ENCODE measurements around the gene ZNF415. TPM values are rescaled to one million over a fixed set of nuclear protein-coding genes. Genes with fewer than 3 reads are reported as not detected.
A peak's percentile ranks its signal among the peaks of the same experiment; 100 is the strongest.

Gene ZNF415
- total RNA-seq, 1 donor from 2014 or later = 1.3 TPM

GRCh38 chr19:53123400-53123799 lies 9.3 kb downstream of the ZNF415 start:
- H3K27ac ChIP-seq = no peak overlapping the region
- no peaks in the 10 kb centered on the region for H3K27me3 ChIP-seq
- intact Hi-C loops (cut with DNase I) = no loop called here
- H3K36me3 ChIP-seq = no peaks in the 10 kb centered on the region
- DNase-seq (ENCODE audit: low spot score in 2 of 2) = no peak
- H3K4me1 ChIP-seq = no peaks in the 10 kb centered on the region
- peaks cover 3 to 7% of the 10 kb centered on the region in 2 donors for H3K9me3 ChIP-seq
- TF ChIP-seq, protein P1, sequence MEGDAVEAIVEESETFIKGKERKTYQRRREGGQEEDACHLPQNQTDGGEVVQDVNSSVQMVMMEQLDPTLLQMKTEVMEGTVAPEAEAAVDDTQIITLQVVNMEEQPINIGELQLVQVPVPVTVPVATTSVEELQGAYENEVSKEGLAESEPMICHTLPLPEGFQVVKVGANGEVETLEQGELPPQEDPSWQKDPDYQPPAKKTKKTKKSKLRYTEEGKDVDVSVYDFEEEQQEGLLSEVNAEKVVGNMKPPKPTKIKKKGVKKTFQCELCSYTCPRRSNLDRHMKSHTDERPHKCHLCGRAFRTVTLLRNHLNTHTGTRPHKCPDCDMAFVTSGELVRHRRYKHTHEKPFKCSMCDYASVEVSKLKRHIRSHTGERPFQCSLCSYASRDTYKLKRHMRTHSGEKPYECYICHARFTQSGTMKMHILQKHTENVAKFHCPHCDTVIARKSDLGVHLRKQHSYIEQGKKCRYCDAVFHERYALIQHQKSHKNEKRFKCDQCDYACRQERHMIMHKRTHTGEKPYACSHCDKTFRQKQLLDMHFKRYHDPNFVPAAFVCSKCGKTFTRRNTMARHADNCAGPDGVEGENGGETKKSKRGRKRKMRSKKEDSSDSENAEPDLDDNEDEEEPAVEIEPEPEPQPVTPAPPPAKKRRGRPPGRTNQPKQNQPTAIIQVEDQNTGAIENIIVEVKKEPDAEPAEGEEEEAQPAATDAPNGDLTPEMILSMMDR (IDR thresholded peaks at IDR 0.05) = no peak
- no peak overlapping the region for H3K4me3 ChIP-seq

DNA sequence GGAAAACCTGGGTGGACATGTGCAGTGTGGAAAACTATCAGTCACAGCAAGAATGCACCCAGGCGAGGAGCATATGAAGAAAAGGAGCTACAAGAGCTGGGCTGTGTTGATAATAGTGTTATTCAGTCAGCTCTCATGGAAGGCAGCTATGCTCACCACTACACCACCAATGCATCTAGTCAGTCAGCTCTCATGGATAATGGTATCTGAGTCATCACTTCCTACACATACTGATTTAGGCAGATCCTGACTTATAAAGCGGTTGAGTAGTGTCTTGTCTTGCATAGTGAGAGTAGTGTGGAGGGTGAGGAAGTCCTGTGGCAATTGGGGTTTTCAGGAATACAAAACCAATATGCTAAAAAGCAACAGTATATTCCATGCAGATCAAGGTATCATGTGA lies 20.4 kb downstream of the ZNF415 start:
- Histone ChIP-seq H3K4me3 (no peak overlapping the region), H3K9me3 (peaks cover 10 to 35% of the 10 kb centered on the region in 2 donors), H3K36me3 (peaks cover 37 to 57% of the 10 kb centered on the region in 2 donors), H3K27ac (no peak overlapping the region), H3K27me3 (no peaks in the 10 kb centered on the region), H3K4me1 (no peaks in the 10 kb centered on the region)
- intact Hi-C loops (cut with DNase I) = no loop called here
- TF ChIP-seq, protein P1 (IDR thresholded peaks at IDR 0.05) = no peak
- no peak for DNase-seq (ENCODE audit: low spot score in 2 of 2)

DNA sequence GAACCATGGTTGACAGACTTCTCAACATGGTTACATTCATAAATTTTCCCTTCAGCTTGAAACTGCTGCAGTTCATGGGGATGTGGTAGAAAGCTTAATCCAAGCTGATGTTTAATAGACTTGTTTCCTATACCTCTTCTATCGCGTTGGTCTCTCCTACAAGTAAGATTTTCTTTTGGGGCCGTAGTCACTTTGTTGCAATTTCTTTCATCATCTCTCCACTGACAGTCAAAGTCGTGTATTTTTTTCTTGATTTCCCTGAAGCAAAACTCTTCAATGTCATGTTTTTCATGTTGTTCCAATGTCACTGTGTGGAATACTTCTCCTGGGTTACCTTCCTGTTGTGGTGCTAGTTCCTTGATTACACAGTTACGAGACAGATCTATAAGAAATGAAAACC lies 23.2 kb downstream of the ZNF415 start:
- TF ChIP-seq, protein P1 (IDR thresholded peaks at IDR 0.05) = no peak
- H3K36me3 ChIP-seq = peaks cover 20 to 33% of the 10 kb centered on the region in 2 donors
- intact Hi-C loops (cut with DNase I) = loop anchor here (10.0 kb wide), 1 partner anchor 1085 kb away; the partner anchor contains the start of gene ZNF614

GRCh38 chr19:53103234-53104203 lies 29.2 kb downstream of the ZNF415 start, which contains the start of gene ZNF160:
TSS of gene ZNF160 (minus strand) at chr19:53103422. CDS start at chr19:53086276, 17,146 bp downstream.
- H3K27me3 ChIP-seq = no peaks in the 10 kb centered on the region
- peaks cover 4 to 6% of the 10 kb centered on the region in 2 donors for H3K9me3 ChIP-seq
- peaks cover 3 to 13% of the 10 kb centered on the region in 2 donors for H3K4me1 ChIP-seq
- peaks cover under 1 to 10% of the 10 kb centered on the region in 2 donors for H3K36me3 ChIP-seq
- H3K27ac ChIP-seq = peak within 1 kb of the TSS; percentile 87 to 89
- intact Hi-C loops (cut with DNase I) = loop anchor here (1.0 to 10.0 kb wide), 12 partner anchors 56 to 1079 kb away; partner anchors contain the start of genes ZNF320, ZNF347, ZNF525 and ZNF611
- peak within 1 kb of the TSS; percentile 69 to 76 for H3K4me3 ChIP-seq
- peak; percentile 92 to 99 for DNase-seq (ENCODE audit: low spot score in 2 of 2)
- TF ChIP-seq, protein P1 (IDR thresholded peaks at IDR 0.05) = no peak

More for the DNA sequence above, 23.2 kb downstream of the ZNF415 start:
- no peak for DNase-seq (ENCODE audit: low spot score in 2 of 2)
- Histone ChIP-seq H3K27me3 (no peaks in the 10 kb centered on the region), H3K9me3 (peaks cover 6 to 21% of the 10 kb centered on the region in 2 donors), H3K27ac (no peak overlapping the region), H3K4me1 (no peaks in the 10 kb centered on the region), H3K4me3 (no peak overlapping the region)

DNA sequence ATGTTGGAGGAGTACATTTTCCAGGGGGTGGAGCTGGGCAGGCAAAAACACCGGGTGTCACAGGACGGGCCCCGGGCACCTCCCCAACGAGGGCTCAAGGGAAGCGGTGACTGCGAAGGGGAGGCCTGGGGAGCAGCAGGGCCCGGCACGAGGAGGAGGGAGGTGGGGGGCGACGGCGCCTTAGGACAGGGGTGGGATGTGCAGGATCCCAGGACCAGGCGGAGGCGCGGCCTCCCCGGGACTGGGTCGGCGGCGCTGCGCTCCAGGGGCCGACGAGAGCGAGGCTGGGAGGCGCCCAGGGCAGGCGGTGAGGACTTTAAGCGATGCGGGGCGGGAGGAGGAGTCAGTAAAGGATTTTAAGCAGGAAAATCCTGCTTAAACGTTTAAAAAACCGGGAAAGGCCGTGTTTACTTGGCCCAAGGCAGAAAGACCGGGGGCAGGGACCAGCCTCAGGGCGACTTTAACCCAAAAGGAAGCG lies 29.9 kb downstream of the ZNF415 start:
- Histone ChIP-seq H3K4me1 (peaks cover 3 to 13% of the 10 kb centered on the region in 2 donors), H3K9me3 (peaks cover 0 to 4% of the 10 kb centered on the region in 2 donors), H3K27me3 (no peaks in the 10 kb centered on the region), H3K36me3 (peaks cover 0 to 13% of the 10 kb centered on the region in 2 donors), H3K4me3 (peak overlapping the region; percentile 69 to 76), H3K27ac (peak overlapping the region; percentile 87 to 89)
- DNase-seq (ENCODE audit: low spot score in 2 of 2) = no peak
- TF ChIP-seq, protein P1 (IDR thresholded peaks at IDR 0.05) = no peak
- intact Hi-C loops (cut with DNase I) = loop anchor here (1.0 to 10.0 kb wide), 12 partner anchors 57 to 1078 kb away; partner anchors contain the start of genes ZNF320, ZNF347, ZNF525 and ZNF611
